ENCODE results near the gene VAV3. TPM values are rescaled to one million over a fixed set of nuclear protein-coding genes. Genes with fewer than 3 reads are reported as not detected.

VAV3 gene
- total RNA-seq, 1 experiment from 2014 or later: 10.0 TPM

DNA sequence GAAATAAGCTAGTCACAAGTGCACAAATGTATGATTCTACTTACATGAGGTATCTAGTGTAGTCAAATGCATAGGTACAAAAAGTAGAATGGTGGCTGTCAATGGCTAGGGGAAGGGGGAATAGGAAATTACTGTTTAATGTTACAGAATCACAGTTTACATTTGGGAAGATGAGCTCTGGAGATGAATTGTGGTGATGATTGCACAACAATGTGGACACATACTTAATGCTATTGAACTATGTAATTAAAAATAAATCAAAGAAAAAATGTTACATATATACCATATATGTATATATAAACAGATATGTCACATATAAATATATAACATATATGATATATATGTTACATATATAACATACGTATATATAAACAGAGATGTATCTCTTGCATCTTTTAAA lies 39.4 kb downstream of the VAV3 start:
- Mint-ChIP-seq H3K4me3 (no peak overlapping the region), H3K9me3 (0 out of 2 replicates have a peak, but pooled peaks cover 3% of the 10 kb centered on the region), H3K36me3 (0 out of 2 replicates have a peak, but pooled peaks cover 3% of the 10 kb centered on the region), H3K4me1 (peaks cover 13% of the 10 kb centered on the region), H3K27ac (no peak overlapping the region), H3K27me3 (ENCODE audit: low read depth) (no peaks in the 10 kb centered on the region)
- ChIA-PET CTCF (no interaction called here), POLR2A (no interaction called here)
- ATAC-seq (no peak), DNase-seq (ENCODE audit: low spot score) (no peak)
- no peak for TF ChIP-seq RELA (CRISPR knock-in tag; IDR thresholded peaks at IDR 0.05; ENCODE audit: borderline replicate concordance)
- TF ChIP-seq OVOL2 (CRISPR knock-in tag; IDR thresholded peaks at IDR 0.05; ENCODE audit: borderline replicate concordance): no peak
- no peak for TF ChIP-seq STAT6 (CRISPR knock-in tag; conservative IDR thresholded peaks at IDR 0.05; ENCODE audit: low read depth)
- TF ChIP-seq, protein P1, sequence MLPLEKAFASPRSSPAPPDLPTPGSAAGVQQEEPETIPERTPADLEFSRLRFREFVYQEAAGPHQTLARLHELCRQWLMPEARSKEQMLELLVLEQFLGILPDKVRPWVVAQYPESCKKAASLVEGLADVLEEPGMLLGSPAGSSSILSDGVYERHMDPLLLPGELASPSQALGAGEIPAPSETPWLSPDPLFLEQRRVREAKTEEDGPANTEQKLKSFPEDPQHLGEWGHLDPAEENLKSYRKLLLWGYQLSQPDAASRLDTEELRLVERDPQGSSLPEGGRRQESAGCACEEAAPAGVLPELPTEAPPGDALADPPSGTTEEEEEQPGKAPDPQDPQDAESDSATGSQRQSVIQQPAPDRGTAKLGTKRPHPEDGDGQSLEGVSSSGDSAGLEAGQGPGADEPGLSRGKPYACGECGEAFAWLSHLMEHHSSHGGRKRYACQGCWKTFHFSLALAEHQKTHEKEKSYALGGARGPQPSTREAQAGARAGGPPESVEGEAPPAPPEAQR (CRISPR knock-in tag; IDR thresholded peaks at IDR 0.05): no peak
- no peak for TF ChIP-seq ZNF425 (CRISPR knock-in tag; conservative IDR thresholded peaks at IDR 0.05)
- TF ChIP-seq ZBTB21 (CRISPR knock-in tag; IDR thresholded peaks at IDR 0.05; ENCODE audit: borderline replicate concordance): no peak
- TF ChIP-seq NFYB (CRISPR knock-in tag; conservative IDR thresholded peaks at IDR 0.05; ENCODE audit: low read depth): no peak
- TF ChIP-seq ZNF416 (CRISPR knock-in tag; IDR thresholded peaks at IDR 0.05): no peak
- TF ChIP-seq SMAD4 (CRISPR knock-in tag; IDR thresholded peaks at IDR 0.05): no peak
- no peak for TF ChIP-seq TEAD1 (CRISPR knock-in tag; IDR thresholded peaks at IDR 0.05)
- no peak for TF ChIP-seq NR3C1 (CRISPR knock-in tag; conservative IDR thresholded peaks at IDR 0.05; ENCODE audit: low read depth)
- no peak for TF ChIP-seq E2F5 (CRISPR knock-in tag; IDR thresholded peaks at IDR 0.05)

- Mint-ChIP-seq H3K27ac (no peak overlapping the region), H3K9me3 (0 out of 2 replicates have a peak, but pooled peaks cover 3% of the 10 kb centered on the region), H3K4me3 (no peak overlapping the region), H3K4me1 (peaks cover 9% of the 10 kb centered on the region), H3K27me3 (ENCODE audit: low read depth) (no peaks in the 10 kb centered on the region), H3K36me3 (0 out of 2 replicates have a peak, but pooled peaks cover 3% of the 10 kb centered on the region)
- no peak; the same call in 1 of the 2 replicates for ATAC-seq
- DNase-seq (ENCODE audit: low spot score): no peak
- ChIA-PET CTCF (no interaction called here), POLR2A (no interaction called here)
- TF ChIP-seq, protein P2, sequence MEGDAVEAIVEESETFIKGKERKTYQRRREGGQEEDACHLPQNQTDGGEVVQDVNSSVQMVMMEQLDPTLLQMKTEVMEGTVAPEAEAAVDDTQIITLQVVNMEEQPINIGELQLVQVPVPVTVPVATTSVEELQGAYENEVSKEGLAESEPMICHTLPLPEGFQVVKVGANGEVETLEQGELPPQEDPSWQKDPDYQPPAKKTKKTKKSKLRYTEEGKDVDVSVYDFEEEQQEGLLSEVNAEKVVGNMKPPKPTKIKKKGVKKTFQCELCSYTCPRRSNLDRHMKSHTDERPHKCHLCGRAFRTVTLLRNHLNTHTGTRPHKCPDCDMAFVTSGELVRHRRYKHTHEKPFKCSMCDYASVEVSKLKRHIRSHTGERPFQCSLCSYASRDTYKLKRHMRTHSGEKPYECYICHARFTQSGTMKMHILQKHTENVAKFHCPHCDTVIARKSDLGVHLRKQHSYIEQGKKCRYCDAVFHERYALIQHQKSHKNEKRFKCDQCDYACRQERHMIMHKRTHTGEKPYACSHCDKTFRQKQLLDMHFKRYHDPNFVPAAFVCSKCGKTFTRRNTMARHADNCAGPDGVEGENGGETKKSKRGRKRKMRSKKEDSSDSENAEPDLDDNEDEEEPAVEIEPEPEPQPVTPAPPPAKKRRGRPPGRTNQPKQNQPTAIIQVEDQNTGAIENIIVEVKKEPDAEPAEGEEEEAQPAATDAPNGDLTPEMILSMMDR (IDR thresholded peaks at IDR 0.05): no peak
- TF ChIP-seq, protein P3, sequence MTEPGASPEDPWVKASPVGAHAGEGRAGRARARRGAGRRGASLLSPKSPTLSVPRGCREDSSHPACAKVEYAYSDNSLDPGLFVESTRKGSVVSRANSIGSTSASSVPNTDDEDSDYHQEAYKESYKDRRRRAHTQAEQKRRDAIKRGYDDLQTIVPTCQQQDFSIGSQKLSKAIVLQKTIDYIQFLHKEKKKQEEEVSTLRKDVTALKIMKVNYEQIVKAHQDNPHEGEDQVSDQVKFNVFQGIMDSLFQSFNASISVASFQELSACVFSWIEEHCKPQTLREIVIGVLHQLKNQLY (CRISPR knock-in tag; IDR thresholded peaks at IDR 0.05): no peak
These were observed 44.0 kb downstream of the VAV3 start for GRCh38 chr1:107920999-107921398.

Measured in WTC11 (cell line).